Measurements from ENCODE around the gene GALNT10.

GALNT10 gene

DNA sequence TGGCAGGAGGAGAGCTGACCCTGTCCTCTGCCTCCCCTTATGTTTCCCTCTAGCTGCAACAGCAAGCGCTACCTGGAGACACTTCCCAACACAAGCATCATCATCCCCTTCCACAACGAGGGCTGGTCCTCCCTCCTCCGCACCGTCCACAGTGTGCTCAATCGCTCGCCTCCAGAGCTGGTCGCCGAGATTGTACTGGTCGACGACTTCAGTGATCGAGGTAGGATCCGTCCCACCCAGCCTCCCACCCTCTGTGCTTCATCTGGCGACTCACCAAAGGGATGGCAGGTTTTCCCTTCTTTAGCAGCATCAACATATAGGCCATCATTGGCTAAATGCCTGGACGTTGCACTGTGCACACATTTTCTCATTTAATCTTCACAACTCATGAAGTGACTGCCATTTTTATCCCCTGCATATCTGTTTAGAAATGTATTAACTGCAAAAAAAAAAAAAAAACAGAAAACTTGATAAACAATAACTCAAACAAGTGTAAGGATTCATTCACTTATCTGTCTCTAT, 139.0 kb downstream of the GALNT10 start:
- DNase-seq = no peak

DNA sequence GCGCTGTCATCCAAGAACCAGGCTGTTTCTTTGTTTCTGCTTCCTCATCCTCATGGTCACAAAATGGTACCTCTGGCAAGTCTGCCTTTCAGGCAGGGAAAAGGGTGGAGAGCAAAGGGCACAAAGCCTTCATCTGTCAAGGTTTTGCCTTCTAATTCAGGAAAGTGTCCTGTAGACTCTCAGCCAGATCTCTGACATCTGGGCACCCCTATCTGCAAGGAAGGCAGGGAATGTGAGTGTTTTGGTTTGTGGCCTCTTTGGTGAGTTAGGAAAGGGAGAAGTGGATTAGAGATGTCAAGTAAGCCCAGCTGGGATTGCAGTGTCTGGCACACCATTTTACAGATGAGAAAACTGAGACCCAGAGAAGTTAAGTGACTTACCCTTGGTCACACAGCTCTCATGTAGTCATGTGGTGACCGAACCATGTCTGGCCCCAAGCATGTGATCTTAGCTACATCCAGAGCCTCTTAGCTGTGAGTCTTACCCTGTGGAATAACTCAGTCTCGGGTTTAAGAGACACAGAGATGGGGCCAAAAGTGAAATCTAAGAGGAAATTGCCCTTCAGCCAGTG, 139.6 kb downstream of the GALNT10 start:
- DNase-seq = no peak

DNA sequence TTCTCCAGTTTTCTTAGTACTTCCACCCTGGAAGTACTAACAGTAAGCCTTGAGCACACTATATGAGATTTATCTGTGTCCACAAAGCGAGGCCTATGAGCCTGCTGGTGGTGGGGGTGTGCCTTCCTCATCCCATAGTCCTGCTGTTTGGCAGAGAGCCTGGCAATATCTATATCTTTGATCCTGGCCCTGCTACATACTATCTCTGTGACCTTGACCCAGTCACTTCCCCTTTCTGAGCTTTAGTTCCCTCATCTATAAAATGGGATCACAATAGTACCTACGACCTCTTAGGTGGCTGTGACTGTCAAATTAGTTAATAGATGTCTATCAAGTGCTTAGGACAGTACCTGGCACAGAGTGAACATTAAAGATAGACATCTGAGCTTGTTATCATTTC, 140.7 kb downstream of the GALNT10 start:
- no peak for DNase-seq

DNA sequence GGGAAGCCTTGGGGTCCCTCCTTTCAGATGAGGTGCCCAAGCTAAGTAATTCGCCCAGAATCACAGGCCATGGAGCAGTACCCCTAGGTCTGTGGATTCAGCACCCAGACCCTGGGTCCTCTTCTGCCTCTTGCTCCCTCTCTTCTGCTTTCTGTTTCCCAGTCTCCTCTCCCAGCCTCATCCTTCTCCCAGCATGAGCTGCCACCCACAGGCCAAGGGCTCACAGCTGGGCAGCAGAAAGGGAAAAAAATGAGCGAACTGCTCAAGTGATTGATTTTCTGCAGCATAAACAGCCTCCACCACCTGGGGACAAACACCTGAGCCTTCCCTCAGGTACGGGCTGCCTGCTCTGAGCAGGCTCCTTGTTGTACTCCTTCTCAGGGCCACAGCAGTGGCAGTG, 141.4 kb downstream of the GALNT10 start:
- no peak for DNase-seq

- DNase-seq = no peak
Measured at GRCh38 chr5:154332451-154332850, 141.9 kb downstream of the GALNT10 start.

DNA sequence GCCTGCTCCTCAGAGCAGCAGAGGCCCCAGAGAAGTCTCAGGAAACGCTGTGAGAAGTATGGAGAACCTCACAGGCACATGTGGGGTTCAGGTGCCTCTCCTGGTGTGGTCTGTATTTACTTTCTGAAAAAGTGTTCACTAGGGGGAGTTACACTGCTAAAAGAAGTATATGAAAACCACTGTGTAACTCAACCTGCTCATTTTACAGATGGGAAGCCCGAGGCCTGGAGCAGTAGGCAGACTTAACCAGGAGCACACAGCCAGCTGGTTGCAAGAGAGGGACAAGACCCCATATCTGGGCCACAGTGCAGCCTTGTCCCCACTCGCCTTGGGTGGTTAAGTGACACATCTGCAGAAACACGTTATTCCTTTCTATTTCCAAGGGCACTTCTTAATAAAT, 142.5 kb downstream of the GALNT10 start:
- DNase-seq = no peak

DNA sequence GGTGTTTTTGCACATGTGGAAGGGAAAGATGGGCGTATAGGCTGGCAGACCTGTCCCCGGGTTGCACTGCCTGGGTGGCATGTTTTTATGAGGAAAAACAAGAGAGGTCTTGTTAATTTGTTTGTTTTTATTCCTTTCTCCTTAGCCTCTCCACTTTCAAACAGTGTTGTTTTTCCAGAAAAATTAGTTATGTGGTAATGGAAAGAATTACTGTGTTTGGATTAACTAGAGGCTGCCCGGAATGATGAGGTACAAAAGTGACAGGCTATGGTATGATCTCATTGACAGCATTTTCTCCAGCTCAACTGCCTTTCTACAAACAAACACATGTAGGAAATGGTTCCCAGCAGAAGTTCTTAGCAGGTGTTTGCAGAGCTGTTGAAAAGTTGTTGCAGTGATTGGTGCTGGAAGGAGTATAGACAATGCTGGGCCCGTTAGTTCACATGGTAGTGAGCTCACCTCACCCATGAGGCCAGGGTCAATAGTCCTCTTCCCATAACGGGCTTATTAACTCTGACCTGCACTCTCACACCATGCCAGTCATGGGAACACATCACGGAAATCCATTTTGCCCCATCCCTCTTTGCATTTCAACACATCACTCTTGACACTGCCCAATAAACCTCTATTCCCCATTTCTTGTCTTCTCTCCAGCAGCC, 144.0 kb downstream of the GALNT10 start:
- no peak for DNase-seq

DNA sequence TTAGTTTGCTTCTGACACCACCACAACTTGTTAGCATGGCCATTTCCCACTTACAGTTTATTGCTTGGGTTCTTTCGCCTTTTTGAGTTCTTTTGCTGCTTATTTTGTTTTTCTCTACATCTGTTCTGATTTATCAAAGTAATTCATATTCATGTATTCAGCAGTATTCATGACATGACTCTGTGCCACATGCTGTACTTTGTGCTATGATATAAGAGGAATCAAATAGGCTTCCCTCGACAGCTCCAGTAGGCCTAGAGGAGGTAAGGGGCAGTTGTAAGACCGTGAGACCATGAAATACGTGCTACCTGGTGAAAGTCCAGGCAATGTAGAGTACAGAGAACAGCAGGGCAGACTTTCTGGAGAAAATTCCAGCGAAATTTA, 144.5 kb downstream of the GALNT10 start:
- DNase-seq = no peak

DNA sequence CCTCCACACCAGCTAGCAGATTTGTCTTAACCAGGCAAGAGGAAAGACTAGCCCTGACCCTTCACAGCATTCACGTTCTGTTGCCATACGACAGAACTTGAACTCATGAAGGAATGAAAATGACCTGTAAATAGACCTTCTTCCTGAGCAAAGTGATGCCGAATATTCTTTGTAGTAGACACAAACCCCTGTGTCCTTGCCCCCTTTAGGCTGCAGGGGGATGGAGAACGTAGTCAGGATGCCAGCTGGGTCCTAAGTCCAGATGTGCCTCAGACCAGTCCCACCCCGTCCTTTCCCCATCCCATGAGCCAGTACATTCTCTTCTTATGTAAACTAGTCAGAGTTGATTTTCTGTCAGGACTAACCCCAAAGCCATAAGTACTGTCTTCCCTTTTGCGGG, 151.1 kb downstream of the GALNT10 start:
- DNase-seq = no peak

DNA sequence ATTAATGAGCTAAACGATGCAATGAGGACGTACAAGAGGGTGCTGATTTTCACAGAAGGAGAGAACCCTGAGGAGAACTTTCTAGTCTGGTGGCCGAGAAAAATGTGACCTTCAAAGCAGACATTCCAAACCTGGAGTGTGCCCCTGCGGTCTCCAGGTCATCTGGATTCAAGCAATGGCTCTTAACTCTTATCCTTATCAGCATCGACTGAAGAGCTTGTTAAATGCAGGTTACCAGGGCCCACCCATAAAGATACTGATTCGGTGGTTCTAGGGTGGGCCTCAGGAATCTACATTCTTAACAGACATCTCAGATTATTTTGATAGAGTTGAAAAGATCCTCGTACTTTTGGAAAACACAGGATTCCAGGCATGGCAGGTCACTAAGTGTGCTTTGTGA, 151.7 kb downstream of the GALNT10 start:
- DNase-seq = no peak

GRCh38 chr5:154342963-154343362, 152.4 kb downstream of the GALNT10 start:
- no peak for DNase-seq

DNA sequence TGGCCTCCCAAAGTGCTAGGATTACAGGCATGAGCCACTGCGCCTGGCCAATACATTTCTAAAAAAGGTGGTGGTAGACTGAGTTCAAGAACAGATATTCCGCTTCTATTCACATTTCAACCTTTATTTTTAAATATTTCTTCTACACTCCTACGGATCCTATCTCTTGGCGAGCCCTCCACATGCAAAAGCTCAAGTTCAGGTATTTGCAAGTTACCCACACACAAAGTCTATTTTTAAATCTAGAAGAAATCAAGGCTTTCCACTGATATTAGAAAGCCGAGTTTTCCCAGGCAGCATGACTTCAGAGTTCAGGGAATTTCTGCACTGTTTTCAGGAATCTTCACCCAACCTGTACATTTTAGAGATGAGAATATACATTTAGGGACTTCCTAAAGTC, 153.9 kb downstream of the GALNT10 start:
- no peak for DNase-seq

DNA sequence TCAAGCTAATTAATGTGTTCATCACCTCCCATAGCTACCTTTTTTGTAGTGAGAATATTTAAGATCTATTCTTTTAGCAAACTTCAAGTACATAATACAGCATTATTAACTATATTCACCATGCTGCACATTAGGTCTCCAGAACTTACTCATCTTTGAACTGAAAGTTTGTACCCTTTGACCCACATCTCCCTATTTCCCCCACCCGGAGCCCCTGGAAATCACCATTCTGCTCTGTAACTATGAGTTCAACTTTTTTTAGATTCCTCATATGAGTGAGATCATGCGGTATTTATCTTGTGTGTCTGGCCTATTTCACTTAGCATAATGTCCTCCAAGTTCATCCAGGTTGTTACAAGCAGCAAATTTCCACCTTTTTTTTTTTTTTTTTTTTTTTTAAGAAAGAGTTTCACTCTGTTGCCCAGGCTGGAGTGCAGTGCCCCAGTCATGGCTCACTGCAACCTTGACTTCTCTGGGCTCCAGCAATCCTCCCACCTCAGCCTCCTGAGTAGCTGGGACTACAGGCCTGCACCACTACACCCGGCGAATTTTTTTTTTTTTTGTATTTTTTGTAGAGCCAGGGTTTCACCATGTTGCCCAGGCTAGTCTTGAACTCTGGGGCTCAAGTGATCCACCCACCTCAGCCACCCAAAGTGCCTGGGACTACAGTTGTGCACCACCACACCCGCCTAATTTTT, 154.9 kb downstream of the GALNT10 start:
- no peak for DNase-seq

DNA sequence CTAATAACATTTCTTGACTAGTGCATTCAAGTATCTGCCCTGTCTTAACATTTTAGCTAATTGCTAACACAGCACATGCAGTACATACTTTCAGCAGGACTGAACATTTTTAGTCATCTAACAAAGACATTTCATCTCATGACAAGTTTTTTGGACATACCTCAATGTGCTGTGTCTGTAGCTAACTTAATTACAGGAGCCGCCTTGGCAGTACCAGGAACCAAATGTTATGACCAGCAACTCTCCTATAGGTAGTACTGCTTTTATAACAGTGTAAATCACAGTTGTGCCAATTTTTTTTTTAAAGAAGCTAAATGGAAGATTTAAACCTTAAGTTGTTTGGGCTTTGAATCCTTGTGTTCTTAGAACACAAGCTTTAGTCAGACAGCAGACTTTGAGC, 155.9 kb downstream of the GALNT10 start:
- no peak for DNase-seq

DNA sequence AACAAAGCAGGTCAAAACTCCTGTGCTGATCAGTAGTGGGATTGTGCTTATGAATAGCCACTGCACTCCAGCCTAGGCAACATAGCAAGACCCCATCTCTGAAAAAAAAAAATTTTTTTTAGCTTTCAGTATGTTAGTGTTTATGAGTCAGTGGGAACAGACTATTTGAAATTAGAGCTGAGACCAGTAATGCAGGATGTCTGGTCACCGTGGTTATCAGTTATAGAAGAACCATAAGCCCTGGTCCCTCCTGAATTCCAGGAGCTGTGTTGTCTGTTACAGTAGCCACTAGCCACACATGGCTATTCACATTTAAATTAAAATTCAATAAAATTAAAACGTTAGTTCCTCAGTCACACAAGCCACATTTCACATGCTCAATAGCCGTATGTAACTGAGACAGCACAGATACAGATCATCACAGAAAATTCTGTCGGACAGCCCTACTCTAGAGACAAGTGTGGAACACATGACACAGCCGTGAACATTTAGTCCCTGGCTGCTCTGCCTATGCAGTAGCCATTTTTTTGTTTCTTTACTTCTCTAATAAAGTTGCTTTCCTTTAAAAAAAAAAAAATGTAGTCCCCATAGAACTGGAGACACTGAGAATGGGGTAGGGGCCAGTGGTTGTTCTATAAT, 159.2 kb downstream of the GALNT10 start:
- DNase-seq = no peak

- no peak for DNase-seq
Measured at GRCh38 chr5:154351141-154351540, 160.6 kb downstream of the GALNT10 start.

- DNase-seq = no peak
Measured at GRCh38 chr5:154351566-154351965, 161.0 kb downstream of the GALNT10 start.

GRCh38 chr5:154352960-154353548, 162.5 kb downstream of the GALNT10 start:
- DNase-seq = no peak

GRCh38 chr5:154355129-154355611, 164.6 kb downstream of the GALNT10 start:
- DNase-seq = no peak

- no peak for DNase-seq
Measured at GRCh38 chr5:154356020-154356655, 165.6 kb downstream of the GALNT10 start.

DNA sequence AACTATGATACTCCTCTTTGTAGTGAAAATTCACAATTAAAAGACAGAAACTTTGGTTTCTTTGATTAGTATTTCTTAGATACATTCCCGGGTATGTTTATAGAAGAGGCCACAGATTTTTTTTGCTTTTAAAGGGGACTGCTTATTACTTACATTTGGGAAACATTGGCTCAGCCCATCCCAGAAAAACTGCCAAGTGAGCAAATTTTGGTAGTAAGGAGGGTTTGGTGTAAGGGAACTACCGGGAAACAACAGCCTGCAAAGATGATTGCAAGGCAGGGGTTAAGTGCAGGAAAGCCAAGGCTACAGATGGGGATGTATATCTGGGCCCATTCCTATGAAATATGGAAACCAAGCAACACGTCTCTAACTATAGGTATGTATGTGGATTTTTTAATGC, 166.4 kb downstream of the GALNT10 start:
- DNase-seq = no peak

- no peak for DNase-seq
Measured at GRCh38 chr5:154358516-154359220, 168.1 kb downstream of the GALNT10 start.

Measured in suppressor macrophage treated with lipopolysaccharide for 4 hours (primary cell).